RWPE2 (cell line): ENCODE data around the gene TBC1D9B.

Experiments used
- ATAC-seq: fragments of 200-7000 bp; cut with Tn5 transposase; 3 replicates; pipeline ENCODE4 v1.9.1; 2021; ENCODE audit warnings: low read depth
- DNase-seq: peaks from one replicate; pipeline ENCODE4 v3.0.0-alpha.2; 2020; ENCODE audit warnings: low spot score
- H3K27ac ChIP-seq: fragments of 450-650 bp; 2 replicates; pipeline ENCODE4 v1.5.1; 2017; ENCODE audit warnings: mild to moderate bottlenecking; ENCODE audit not compliant: poor library complexity, severe bottlenecking
- H3K27me3 ChIP-seq: fragments of 250-450 bp; sonication (Bioruptor Pico); 2 replicates; pipeline ENCODE4 v1.5.1; 2021; ENCODE audit warnings: mild to moderate bottlenecking, moderate library complexity; ENCODE audit not compliant: insufficient read depth, poor library complexity, severe bottlenecking
- H3K36me3 ChIP-seq: fragments of 250-450 bp; sonication (Bioruptor Pico); 2 replicates; pipeline ENCODE4 v1.5.1; 2020; ENCODE audit warnings: low read depth, mild to moderate bottlenecking, moderate library complexity
- H3K4me1 ChIP-seq: fragments of 250-450 bp; sonication (Bioruptor Pico); 2 replicates; pipeline ENCODE4 v1.5.1; 2021; ENCODE audit warnings: mild to moderate bottlenecking, moderate library complexity; ENCODE audit not compliant: insufficient read depth, poor library complexity, severe bottlenecking
- H3K4me3 ChIP-seq: fragments of 250-450 bp; sonication (Bioruptor Pico); 2 replicates; pipeline ENCODE4 v1.5.1; 2021; ENCODE audit warnings: mild to moderate bottlenecking, moderate library complexity; ENCODE audit not compliant: severe bottlenecking
- H3K9me3 ChIP-seq: fragments of 250-450 bp; sonication (Bioruptor Pico); 2 replicates; pipeline ENCODE4 v1.5.1; 2021; ENCODE audit warnings: mild to moderate bottlenecking, moderate library complexity; ENCODE audit not compliant: severe bottlenecking
- CTCF ChIP-seq: fragments of 450-650 bp; IDR thresholded peaks from one replicate; pipeline ENCODE4 v1.5.1; 2017; ENCODE audit warnings: mild to moderate bottlenecking, moderate library complexity; ENCODE audit not compliant: poor library complexity, severe bottlenecking

TBC1D9B gene

GRCh38 chr5:179882338-179882737 is 25.4 kb downstream of the TBC1D9B start:
- no peak for ATAC-seq
- Histone ChIP-seq H3K27ac (no peak overlapping the region), H3K27me3 (no peaks in the 10 kb centered on the region), H3K4me1 (no peaks in the 10 kb centered on the region), H3K4me3 (no peak overlapping the region), H3K36me3 (peaks cover 65% of the 10 kb centered on the region), H3K9me3 (peaks cover 14% of the 10 kb centered on the region)
- TF ChIP-seq CTCF: no peak
- no peak for DNase-seq

- Histone ChIP-seq H3K27ac (no peak overlapping the region), H3K4me3 (no peak overlapping the region), H3K9me3 (peaks cover 14% of the 10 kb centered on the region), H3K36me3 (peaks cover 65% of the 10 kb centered on the region), H3K27me3 (no peaks in the 10 kb centered on the region), H3K4me1 (no peaks in the 10 kb centered on the region)
- peak; percentile 15; the same call in 1 of the 3 replicates for ATAC-seq
- peak; percentile 19 for DNase-seq
- no peak for TF ChIP-seq CTCF
These were observed 26.7 kb downstream of the TBC1D9B start for GRCh38 chr5:179880848-179881590.

GRCh38 chr5:179880066-179880650 is 27.5 kb downstream of the TBC1D9B start:
- DNase-seq (no peak), ATAC-seq (peak; percentile 17; the same call in 2 of the 3 replicates)
- no peak overlapping the region for H3K4me3 ChIP-seq
- H3K36me3 ChIP-seq: peaks cover 65% of the 10 kb centered on the region
- H3K4me1 ChIP-seq: no peaks in the 10 kb centered on the region
- no peak for TF ChIP-seq CTCF
- H3K27ac ChIP-seq: no peak overlapping the region
- peaks cover 14% of the 10 kb centered on the region for H3K9me3 ChIP-seq
- H3K27me3 ChIP-seq: no peaks in the 10 kb centered on the region

GRCh38 chr5:179879690-179880010 is 28.0 kb downstream of the TBC1D9B start:
- DNase-seq (no peak), ATAC-seq (peak; percentile 13; the same call in 1 of the 3 replicates)
- Histone ChIP-seq H3K36me3 (peaks cover 65% of the 10 kb centered on the region), H3K4me3 (no peak overlapping the region), H3K4me1 (no peaks in the 10 kb centered on the region), H3K9me3 (peaks cover 14% of the 10 kb centered on the region), H3K27ac (no peak overlapping the region), H3K27me3 (no peaks in the 10 kb centered on the region)
- TF ChIP-seq CTCF: no peak
